ENCODE results near the gene GNL3L.

DNA sequence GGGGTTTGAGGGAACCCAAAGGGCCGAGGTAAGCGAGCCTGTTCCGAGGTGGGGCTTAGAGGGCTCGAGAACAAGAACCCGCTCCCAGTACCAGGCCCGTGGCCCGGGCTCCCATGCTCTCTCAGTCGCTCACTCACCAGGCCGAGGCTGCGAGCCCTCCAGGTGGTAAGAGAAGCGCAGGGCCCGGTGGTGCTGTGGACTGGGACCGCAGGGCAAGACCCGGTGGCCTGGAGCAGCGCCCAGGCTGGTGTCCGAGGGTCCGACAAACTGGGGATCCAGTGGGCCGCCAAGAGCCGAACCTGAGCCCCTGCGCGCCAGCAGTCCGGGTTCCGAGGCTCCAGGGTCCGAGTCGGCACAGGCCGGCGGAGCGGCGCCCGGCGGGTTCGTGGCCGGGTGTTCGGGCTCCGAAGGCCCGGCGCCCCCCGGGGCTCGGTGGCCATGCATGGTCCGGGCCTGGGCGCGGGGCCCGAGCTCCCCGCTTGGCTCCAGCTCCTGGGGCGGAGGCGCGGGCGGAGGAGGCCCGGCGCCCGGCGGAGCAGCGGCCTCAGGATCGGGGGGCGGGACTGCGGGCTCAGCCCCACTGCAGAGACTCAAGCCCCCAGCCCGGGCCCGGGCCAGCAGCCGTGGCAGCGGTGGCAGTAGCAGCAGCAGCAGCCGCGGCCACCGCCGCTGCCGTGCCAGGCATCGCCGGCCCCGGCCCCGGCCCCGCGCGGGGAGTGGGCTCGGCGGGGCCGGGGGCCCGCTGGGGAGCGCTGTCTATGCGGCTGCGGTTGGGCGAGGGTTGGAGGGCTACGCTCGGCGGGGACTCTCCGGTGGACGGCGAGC lies 34.8 kb upstream of the GNL3L start:
- TF ChIP-seq, protein P1, sequence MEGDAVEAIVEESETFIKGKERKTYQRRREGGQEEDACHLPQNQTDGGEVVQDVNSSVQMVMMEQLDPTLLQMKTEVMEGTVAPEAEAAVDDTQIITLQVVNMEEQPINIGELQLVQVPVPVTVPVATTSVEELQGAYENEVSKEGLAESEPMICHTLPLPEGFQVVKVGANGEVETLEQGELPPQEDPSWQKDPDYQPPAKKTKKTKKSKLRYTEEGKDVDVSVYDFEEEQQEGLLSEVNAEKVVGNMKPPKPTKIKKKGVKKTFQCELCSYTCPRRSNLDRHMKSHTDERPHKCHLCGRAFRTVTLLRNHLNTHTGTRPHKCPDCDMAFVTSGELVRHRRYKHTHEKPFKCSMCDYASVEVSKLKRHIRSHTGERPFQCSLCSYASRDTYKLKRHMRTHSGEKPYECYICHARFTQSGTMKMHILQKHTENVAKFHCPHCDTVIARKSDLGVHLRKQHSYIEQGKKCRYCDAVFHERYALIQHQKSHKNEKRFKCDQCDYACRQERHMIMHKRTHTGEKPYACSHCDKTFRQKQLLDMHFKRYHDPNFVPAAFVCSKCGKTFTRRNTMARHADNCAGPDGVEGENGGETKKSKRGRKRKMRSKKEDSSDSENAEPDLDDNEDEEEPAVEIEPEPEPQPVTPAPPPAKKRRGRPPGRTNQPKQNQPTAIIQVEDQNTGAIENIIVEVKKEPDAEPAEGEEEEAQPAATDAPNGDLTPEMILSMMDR (IDR thresholded peaks at IDR 0.05 in 8 of 11, conservative IDR thresholded peaks at IDR 0.05 in 3 of 11), result no peak
- TF ChIP-seq POLR2A (IDR thresholded peaks at IDR 0.05), result no peak

All from spleen (tissue), 7 donors.